HEK293T (cell line): ENCODE measurements around the gene ANGPT4.

Source experiments
- CTCF ChIA-PET: fragments of 350-600 bp; formaldehyde crosslinking; extraction: SDS; loops from one replicate; lab custom pipeline; 2021; ENCODE audit warnings: antibody characterized with exemption, inconsistent platforms; lab: Yijun Ruan, JAX
- POLR2A ChIA-PET: fragments of 350-600 bp; formaldehyde crosslinking; extraction: SDS; loops from one replicate; lab custom pipeline; 2020; ENCODE audit warnings: antibody characterized with exemption, inconsistent platforms; lab: Yijun Ruan, JAX
- DNase-seq: peaks from one replicate; pipeline ENCODE4 v3.0.0; 2012; ENCODE audit warnings: mixed read lengths; ENCODE audit errors: extremely low spot score
- ARNT ChIP-seq: fragments of 450-650 bp; IDR thresholded peaks from 2 replicates; pipeline ENCODE4 v1.6.1; 2017; ENCODE audit warnings: mild to moderate bottlenecking
- BHLHE40 ChIP-seq: fragments of 450-650 bp; IDR thresholded peaks from 2 replicates; pipeline ENCODE4 v1.6.1; 2016; ENCODE audit warnings: mild to moderate bottlenecking, moderate library complexity, borderline replicate concordance
- CTBP1 ChIP-seq: fragments of 450-650 bp; IDR thresholded peaks from 2 replicates; pipeline ENCODE4 v1.6.1; 2016; ENCODE audit warnings: borderline replicate concordance
- ELF4 ChIP-seq: fragments of 450-650 bp; IDR thresholded peaks from 2 replicates; pipeline ENCODE4 v1.6.1; 2017; ENCODE audit warnings: antibody characterized with exemption
- FOXA1 ChIP-seq: fragments of 450-650 bp; IDR thresholded peaks from 2 replicates; pipeline ENCODE4 v1.6.1; 2016; ENCODE audit warnings: mild to moderate bottlenecking
- FOXK2 ChIP-seq: fragments of 450-650 bp; IDR thresholded peaks from 2 replicates; pipeline ENCODE4 v1.6.1; 2016; ENCODE audit warnings: mild to moderate bottlenecking
- FOXM1 ChIP-seq: fragments of 450-650 bp; IDR thresholded peaks from 2 replicates; pipeline ENCODE4 v1.6.1; 2017; ENCODE audit warnings: mild to moderate bottlenecking, borderline replicate concordance
- HDGF ChIP-seq: fragments of 450-650 bp; IDR thresholded peaks from 2 replicates; pipeline ENCODE4 v1.6.1; 2017; ENCODE audit warnings: antibody characterized with exemption, borderline replicate concordance
- L3MBTL2 ChIP-seq: fragments of 450-650 bp; conservative IDR thresholded peaks from 2 replicates; pipeline ENCODE4 v1.6.1; 2016; ENCODE audit warnings: mild to moderate bottlenecking
- LEF1 ChIP-seq: fragments of 450-650 bp; IDR thresholded peaks from 2 replicates; pipeline ENCODE4 v1.6.1; 2017; ENCODE audit warnings: mild to moderate bottlenecking, borderline replicate concordance
- NFRKB ChIP-seq: fragments of 450-650 bp; IDR thresholded peaks from 2 replicates; pipeline ENCODE4 v1.6.1; 2016; ENCODE audit warnings: mild to moderate bottlenecking, moderate library complexity
- PKNOX1 ChIP-seq: fragments of 450-650 bp; IDR thresholded peaks from 2 replicates; pipeline ENCODE4 v1.6.1; 2016
- SP1 ChIP-seq: fragments of 450-650 bp; IDR thresholded peaks from 2 replicates; pipeline ENCODE4 v1.6.1; 2017
- SUZ12 ChIP-seq: fragments of 450-650 bp; IDR thresholded peaks from 2 replicates; pipeline ENCODE4 v1.6.1; 2016; ENCODE audit warnings: mild to moderate bottlenecking
- TARDBP ChIP-seq: fragments of 450-650 bp; IDR thresholded peaks from 2 replicates; pipeline ENCODE4 v1.6.1; 2016
- ZNF384 ChIP-seq: fragments of 450-650 bp; IDR thresholded peaks from 2 replicates; pipeline ENCODE4 v1.6.1; 2016

Gene ANGPT4

GRCh38 chr20:825710-826421 lies 90.3 kb downstream of the ANGPT4 start:
- POLR2A ChIA-PET = no interaction called here
- no peak for DNase-seq
- CTCF ChIA-PET = no interaction called here
- TF ChIP-seq SUZ12 (no peak), FOXM1 (no peak), CTBP1 (no peak), BHLHE40 (no peak), SP1 (no peak), L3MBTL2 (no peak), TARDBP (no peak), ZNF384 (no peak), FOXA1 (no peak), FOXK2 (no peak), LEF1 (no peak), ELF4 (no peak), NFRKB (no peak), HDGF (no peak), PKNOX1 (no peak), ARNT (no peak)

DNA sequence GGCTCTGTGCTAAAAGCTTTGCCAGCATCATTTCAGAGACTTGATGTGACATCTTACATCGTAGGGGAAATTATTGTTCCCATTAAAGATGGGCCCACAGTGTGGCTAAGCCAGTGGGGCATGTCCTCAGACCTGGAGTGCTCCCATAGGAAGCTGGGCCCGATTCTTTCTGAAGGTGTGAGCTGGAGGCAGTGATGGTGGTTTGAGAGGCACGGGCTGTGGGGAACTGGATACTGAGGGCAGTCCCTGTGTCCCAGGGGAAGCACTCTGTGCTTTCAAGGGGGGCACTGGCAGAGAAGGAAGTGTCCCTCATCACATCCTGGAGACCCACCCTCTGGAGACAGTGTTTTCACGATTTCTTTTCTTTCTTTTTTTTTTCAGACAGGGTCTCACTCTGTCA lies 91.2 kb downstream of the ANGPT4 start:
- no peak for DNase-seq
- TF ChIP-seq FOXK2 (no peak), HDGF (no peak), SUZ12 (no peak), ELF4 (no peak), FOXM1 (no peak)
- POLR2A ChIA-PET = no interaction called here
- CTCF ChIA-PET = no interaction called here

DNA sequence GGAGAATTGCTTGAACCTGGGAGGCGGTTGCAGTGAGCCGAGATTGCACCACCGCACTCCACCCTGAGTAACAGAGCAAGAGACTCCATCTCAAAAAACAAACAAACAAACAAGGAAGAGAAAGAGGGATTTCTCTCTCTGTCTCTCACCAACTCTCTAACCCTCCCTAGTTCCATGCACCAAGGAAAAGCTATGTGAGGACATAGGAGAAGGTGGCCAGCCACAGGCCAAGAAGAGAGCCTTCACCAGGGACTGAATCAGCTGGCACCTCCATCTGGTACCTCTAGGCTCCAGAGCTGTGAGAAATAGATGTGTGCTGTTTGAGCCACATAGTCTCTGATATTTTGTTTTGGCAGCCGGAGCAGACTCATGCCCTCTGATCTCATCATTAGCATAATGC lies 91.6 kb downstream of the ANGPT4 start:
- CTCF ChIA-PET = no interaction called here
- POLR2A ChIA-PET = no interaction called here
- TF ChIP-seq L3MBTL2 (no peak), HDGF (no peak), FOXA1 (no peak), SP1 (no peak), NFRKB (no peak), LEF1 (no peak), FOXM1 (no peak), ARNT (no peak), FOXK2 (no peak), PKNOX1 (no peak), BHLHE40 (no peak), SUZ12 (no peak), ZNF384 (no peak), CTBP1 (no peak), ELF4 (no peak), TARDBP (no peak)
- DNase-seq = no peak

- ChIA-PET POLR2A (no interaction called here), CTCF (no interaction called here)
- DNase-seq = no peak
- TF ChIP-seq BHLHE40 (no peak), FOXA1 (no peak), SUZ12 (no peak), SP1 (no peak), ZNF384 (no peak), ELF4 (no peak), FOXM1 (no peak), FOXK2 (no peak), HDGF (no peak)
Observed at GRCh38 chr20:823574-823902, 92.6 kb downstream of the ANGPT4 start.

DNA sequence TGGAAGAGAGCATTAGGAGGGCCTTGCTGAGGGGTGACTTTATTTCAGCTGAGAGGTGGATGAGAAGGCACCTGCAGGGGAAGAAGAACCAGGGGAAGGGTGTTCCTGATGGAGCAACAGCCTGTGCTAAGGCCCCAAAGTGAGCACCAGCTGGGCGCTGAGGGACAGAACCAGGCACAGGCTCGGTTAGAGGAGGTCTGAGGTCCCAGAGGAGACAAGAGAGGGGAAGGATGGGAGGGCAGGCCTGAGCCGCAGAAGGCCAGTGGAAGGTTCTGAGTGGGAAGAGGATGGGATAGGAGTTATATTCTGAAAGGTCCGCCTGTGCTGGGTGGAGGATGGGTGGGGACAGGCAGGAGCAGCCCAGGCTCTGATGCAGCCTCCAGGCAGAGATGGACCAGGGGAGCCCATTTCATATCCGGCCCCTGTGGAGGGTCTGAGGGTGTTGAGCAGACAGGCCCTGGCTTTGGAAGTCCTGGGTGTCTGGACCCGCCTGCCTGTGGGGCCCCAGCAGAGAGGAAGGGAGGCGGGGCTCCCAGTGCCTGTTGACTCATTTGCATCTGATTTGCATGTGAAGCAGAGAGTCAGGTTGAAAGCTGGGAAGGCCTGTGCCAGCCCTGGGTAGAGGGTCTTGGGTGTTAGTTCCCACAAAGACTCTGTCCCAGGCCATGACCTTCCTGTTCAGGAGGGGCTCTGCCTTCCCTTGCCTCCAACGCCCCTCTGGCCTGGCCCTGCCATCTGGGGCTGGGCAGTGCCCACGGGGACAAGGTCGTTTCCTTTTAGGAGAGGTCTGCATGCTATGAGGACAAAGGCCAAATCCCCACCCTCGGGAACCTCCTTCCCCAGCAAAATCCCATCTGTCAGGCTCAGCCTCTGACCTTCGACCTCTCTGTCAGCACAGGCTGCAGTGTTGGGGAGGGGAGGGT lies 93.2 kb downstream of the ANGPT4 start:
- TF ChIP-seq HDGF (no peak), NFRKB (no peak), SUZ12 (no peak), ELF4 (no peak), L3MBTL2 (no peak), ARNT (no peak), ZNF384 (no peak), PKNOX1 (no peak), BHLHE40 (no peak), FOXK2 (no peak)
- DNase-seq = no peak
- CTCF ChIA-PET = no interaction called here
- POLR2A ChIA-PET = no interaction called here

DNA sequence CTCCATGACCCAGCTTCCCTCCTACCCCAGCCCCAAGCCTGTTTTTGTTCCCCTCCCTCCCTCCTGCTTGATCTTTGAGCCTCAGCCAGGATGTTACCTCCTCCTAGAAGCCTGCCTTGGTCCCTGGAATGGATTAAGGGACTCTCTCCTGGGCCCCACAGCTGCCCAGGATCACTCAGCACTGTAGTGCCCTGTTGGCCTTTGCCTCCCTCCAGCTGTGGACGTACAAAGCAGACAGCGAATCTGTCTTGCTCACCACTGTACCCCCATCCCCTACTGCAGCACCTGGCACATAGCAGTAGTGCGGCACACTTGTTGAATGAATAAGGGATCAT lies 94.4 kb downstream of the ANGPT4 start:
- no peak for DNase-seq
- CTCF ChIA-PET = no interaction called here
- no peak for TF ChIP-seq ARNT
- TF ChIP-seq CTBP1 = no peak
- TF ChIP-seq SP1 = no peak
- no peak for TF ChIP-seq TARDBP
- TF ChIP-seq FOXA1 = no peak
- TF ChIP-seq HDGF = no peak
- no peak for TF ChIP-seq PKNOX1
- TF ChIP-seq FOXM1 = no peak
- TF ChIP-seq NFRKB = no peak
- POLR2A ChIA-PET = no interaction called here
